Eye (tissue), 1 donor: ENCODE data around the gene KIF1B.
"Not testable (repeated sequence)": the region's sequence is repeated elsewhere in the genome, so short reads cannot be mapped to it uniquely, and the experiment has no call there.

Source experiments
- DNase-seq: peaks from one replicate; pipeline ENCODE4 v3.0.0-alpha.2; 2015

Gene KIF1B

DNA sequence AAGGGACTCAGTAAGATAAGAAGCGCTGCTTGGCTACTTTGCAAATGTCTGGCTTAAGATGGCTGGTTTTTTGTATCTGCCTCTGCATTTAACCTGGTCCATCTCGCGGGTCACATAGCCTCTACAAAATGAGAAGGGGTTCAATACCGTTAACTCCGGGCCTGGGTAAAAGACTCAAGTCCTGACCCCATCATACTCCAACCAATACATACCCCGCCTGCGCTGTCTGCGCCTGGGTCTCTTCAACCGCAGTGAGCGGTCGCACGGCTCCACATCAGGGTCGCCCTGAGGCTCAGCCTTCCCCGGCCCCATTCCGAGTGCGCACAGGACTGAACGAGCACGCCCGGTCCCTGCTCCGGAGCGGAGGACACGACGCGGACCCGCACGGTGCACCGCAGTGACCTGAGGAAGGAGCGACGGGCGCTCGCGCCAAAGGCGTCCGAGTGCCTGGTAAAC, 187.9 kb downstream of the KIF1B start:
- no peak for DNase-seq

DNA sequence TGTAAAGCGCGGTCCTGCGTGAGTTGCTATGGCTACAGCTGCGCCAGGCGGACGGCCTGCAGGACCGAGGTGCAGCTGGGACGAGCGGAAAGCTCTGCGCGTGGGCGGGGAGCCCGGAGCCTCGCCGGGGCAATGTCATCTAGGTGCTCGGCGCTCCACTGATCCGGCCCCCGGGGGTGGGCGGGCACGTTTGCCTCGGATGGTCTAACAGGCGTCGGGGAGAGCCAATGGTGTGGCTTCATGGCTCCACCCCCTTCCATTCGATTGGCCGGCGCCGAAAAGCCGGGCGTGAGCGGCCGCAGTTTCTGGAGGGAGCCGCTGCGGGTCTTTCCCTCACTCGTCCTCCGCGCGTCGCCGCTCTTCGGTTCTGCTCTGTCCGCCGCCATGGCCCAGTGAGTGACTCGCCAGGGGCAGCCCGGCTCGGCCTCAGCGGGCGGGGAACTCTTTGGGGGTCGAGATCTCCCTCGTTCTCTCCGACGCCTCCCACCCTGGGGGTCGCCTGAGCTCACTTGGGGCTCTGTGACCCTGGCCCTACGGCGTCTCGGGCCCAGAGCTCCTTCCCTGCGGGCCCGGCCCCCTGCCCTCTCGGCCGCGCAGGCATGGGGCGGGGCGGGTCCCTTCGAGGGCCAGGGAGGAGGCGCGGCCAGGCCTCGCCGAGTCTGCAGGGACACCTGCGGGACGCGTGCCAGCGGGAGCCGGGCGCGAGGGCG, 188.5 kb downstream of the KIF1B start, which contains the start of gene PGD:
PGD (plus strand) TSS at position 331 of the 710 bp plus-strand sequence; CDS start at position 385, 54 bp downstream.
- DNase-seq: peak; percentile 99

DNA sequence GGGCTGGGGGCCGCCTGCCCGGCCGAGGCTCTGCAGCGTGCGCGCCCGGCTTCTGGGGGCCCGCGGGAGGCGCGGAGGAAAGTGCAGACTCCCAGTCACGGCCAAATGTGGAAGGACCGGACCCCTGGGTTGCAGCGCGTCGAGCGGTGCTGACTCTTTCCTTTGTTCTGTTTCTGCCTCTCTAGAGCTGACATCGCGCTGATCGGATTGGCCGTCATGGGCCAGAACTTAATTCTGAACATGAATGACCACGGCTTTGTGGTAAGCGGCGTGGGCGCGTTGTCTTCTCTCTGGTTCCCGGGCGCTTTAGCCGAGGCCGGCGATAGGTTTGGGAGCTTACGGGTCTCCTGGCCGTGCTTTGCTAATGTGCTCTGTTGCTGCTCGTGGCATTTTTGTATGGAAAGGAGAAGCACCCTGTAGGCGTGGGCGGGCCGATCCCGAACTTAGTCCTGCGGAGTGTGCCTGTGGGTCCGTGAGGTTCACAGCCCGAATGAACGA, 189.1 kb downstream of the KIF1B start:
- peak; percentile 79 for DNase-seq

DNA sequence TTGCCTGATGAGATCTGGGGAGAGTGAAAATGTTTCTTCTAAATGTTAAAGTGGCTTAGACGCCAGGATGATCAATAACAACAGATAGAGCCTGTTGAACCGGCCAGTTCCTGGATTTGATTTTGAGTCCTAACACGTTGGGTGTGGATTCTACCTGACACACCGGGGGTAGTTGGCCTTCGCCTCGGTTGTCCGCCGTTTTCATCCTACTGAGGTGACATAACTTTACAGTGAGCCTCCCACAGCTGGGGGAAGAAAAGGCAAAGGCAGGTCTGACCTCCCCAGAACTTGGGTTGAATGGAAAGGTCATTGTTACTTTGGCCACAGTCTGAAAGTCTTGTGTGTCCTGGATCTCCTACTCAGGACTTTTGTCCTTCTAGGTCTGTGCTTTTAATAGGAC, 189.6 kb downstream of the KIF1B start:
- DNase-seq: no peak

DNA sequence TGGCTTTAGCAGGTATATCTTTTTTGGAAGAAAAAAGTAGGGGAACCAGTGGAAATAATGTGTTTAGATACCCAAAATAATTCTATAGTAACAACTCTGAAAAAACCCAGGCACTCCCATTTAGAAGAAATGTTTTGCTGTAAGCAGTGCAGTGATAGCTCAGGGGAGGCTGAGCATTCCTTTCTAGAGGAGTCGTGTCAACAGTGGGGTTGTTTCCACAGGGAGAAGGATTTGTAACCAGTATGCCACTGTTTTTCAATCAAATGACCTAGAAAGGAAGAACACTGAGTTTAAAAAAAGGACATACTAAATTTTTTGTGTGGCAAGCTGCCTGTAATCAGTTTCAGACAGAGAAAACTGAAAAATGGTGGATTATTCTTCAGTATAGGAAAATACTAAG, 190.9 kb downstream of the KIF1B start:
- DNase-seq: no peak

DNA sequence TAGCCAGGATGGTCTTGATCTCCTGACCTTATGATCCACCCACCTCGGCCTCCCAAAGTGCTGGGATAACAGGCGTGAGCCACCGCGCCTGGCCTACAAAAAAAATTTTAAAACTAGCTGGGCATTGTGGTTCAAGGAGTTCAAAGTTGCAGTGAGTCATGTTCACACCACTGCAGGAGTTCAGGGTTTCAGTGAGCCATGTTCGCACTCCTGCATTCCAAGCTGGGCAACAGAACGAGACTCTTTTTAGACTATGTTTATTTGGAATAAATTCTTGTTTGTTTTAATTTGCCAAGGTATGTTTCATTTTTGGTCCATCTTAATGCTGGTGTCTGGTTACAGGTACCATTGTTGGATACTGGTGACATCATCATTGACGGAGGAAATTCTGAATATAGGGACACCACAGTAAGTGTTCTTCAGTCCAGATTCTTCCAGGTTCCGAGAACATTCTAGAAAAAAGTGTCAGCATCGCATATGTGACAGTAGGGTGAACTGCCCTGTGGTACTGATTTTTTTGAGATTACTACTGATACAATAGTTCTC, 192.4 kb downstream of the KIF1B start:
- DNase-seq: no peak

DNA sequence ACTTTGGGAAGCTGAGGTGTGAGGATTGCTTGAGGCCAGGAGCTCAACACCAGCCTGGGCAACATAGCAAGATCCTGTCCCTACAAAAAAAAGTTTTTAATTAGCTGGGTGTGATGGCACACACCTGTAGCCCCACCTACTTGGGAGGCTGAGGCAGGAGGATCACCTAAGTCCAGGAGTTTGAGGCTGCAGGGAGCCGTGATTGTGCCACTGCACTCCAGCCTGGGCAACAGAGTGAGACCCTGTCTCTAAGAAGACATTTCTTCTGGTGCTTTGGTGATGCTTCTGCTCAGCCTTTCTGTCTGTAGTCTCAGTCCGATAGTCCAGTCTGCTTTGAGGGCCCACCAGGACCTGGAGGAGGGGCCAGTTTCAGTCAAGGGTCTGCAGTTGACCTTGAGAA, 196.8 kb downstream of the KIF1B start:
- no peak for DNase-seq

DNA sequence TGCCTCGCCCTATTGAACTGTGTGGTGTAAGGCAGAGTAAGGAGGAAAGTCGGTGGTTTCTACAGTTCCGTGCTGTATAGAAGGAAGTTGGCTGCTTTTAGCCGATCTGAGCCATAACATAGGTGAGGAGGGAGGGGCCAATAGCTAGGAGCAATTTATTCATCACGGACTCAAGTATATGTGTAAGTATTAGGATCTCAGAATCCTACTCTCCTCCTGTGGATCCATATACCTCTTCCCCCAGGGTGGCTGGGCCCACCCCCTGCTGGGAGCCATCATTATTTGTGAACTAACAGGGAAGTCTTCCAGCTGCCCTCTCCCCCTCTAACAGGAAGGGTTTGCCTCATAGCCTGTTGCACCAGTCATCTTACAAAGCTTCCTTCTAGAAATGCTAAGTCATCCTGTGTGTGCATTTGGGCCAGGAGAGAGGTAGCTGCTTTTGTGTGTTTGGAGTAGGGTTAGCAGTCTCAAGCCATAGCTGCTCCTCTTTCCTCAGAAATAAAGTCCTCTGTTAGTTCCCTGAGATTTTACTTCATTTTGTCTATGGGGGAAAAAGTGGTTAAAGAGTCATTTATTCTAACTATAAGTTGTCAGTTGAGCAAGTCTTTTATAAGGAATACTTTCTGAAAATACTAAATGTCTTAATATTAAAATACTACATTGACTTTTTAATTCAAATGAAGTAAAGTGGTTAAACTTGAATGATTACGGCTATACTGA, 205.0 kb downstream of the KIF1B start:
- DNase-seq: no peak

DNA sequence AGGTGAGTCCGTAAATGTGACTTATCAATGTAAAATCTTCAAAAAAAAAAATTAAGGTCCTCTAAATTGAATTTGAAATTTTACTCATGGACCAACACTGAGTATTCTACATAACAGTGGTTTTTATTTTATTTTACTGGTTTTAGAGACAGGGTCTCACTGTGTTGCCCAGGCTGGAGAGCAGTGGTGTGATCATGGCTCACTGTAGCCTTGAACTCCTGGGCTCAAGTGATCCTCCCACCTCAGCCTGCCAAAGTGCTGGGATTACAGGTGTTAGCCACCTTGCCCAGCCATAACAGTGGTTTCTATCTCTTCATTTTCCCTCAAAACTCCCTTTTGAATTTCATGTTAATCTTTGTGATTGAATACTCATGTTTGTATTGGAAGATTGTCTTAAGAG, 205.6 kb downstream of the KIF1B start:
- DNase-seq: not testable (repeated sequence)

DNA sequence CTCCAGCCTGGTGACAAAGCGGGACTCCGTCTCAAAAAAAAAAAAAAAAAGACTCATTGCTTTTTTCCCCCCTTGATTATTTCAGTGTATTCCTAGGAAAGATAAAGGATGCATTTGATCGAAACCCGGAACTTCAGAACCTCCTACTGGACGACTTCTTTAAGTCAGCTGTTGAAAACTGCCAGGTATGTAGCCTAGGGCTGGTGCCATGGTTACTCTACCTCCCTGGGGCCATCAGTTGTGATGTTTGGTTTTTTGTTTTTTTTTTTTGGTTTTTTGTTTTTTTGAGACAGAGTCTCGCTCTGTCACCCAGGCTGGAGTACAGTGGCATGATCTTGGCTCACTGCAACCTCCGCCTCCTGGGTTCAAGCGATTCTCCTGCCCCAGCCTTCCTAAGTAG, 208.4 kb downstream of the KIF1B start:
- not testable (repeated sequence) for DNase-seq

DNA sequence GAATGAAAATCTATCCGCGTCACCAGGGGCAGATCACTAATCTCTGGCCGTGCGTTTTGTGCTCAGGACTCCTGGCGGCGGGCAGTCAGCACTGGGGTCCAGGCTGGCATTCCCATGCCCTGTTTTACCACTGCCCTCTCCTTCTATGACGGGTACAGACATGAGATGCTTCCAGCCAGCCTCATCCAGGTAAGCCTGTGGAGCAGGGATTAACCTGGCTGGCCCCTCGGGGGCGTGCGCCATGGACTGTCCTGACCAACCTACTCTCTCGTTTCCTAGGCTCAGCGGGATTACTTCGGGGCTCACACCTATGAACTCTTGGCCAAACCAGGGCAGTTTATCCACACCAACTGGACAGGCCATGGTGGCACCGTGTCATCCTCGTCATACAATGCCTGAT, 209.0 kb downstream of the KIF1B start:
- no peak for DNase-seq

DNA sequence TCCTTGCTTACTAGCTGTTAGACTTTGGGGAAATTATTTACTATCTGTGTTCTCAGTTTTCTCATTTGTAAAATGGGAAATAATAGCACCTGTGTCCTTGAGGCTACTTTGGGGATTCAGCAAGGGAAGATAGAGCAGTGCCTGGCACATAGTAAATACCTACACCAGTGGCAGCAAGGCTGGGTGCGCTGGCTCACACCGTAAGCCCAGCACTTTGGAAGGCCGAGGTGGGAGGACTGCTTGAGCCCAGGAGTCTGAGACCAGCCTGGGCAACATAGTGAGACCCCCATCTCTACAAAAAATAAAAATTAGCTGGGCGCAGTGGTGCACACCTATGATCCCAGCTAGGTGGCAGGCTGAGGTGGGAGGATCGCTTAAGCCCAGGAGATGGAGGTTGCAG, 211.3 kb downstream of the KIF1B start:
- DNase-seq: no peak

DNA sequence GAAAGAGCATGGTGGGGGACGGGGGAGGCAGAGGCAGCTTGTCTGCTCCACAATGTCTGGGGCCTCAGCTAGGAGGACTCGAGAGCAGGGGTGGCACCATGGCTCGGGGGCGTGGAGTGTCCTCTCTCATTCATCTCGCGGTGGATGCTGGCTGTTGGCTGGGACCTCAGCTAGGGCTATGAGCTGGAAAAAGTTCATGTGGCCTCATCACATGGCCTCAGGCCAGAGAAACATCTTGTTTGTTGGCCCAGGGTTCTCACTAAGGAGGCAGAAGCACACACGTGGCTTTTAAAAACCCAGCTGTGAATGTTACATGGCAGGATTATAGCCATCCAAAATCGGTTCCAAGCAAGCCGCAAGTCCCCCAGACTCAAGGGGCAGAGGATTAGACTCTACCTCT, 213.7 kb downstream of the KIF1B start:
- peak; percentile 16 for DNase-seq

DNA sequence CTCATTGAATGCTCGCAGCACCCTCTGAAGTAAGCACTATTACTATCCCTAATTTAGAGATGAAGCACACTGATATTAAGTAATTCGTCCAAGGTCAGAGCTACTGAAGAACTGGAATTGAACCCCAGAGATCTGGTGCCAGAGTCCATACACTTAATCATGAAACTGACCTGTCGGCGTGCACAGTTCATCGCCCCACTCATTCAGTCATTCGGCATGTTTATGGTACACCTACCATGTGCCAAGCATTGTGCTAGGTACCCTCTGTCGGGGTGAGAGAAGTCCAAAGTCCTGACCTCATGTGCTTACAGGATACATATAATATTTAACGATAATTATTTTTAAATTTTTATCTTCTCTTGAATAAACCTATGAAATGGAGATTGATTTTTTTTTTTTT, 214.3 kb downstream of the KIF1B start:
- no peak for DNase-seq

DNA sequence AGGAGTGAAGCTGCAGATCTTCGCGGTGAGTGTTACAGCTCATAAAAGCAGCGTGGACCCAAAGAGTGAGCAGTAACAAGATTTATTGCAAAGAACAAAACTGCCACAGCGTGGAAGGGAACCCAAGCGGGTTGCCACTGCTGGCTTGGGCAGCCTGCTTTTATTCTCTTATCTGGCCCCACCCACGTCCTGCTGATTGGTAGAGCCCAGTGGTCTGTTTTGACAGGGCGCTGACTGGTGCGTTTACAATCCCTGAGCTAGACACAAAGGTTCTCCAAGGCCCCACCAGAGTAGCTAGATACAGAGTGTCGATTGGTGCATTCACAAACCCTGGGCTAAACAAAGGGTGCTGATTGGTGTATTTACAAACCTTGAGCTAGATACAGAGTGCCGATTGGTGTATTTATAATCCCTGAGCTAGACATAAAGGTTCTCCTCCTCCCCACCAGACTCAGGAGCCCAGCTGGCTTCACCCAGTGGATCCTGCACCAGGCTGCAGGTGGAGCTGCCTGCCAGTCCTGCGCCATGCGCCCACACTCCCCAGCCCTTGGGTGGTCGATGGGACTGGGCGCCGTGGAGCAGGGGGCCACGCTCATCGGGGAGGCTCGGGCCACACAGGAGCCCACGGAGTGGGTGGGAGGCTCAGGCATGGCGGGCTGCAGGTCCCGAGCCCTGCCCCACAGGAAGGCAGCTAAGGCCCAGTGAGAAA, 215.6 kb downstream of the KIF1B start:
- DNase-seq: not testable (repeated sequence)

DNA sequence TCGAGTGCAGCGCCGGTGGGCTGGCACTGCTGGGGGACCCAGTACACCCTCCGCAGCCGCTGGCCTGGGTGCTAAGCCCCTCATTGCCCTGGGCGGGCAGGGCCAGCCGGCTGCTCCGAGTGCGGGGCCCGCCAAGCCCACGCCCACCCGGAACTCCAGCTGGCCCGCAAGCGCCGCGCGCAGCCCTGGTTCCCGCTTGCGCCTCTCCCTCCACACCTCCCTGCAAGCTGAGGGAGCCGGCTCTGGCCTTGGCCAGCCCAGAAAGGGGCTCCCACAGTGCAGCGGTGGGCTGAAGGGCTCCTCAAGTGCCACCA, 216.1 kb downstream of the KIF1B start:
- DNase-seq: not testable (repeated sequence)

DNA sequence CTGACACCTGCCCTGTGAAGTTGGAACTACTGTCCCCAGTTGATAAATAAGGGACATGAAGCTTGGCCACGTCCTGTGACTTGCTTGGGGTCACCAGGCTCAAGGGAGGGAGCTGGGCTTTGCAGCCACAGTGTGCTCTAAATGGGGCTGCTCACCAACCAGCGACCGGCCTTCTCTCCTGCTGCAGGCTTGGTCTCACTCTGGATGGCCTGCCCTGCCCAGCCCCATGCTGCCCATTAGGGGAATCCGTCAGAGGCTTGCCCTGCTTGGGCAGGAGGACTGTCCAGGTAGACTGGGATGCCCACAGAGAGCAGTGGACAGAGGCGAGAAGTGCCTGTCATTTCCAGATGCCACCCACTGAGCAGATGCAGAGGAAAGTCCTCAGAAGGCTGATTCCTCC, 218.6 kb downstream of the KIF1B start:
- no peak for DNase-seq

DNA sequence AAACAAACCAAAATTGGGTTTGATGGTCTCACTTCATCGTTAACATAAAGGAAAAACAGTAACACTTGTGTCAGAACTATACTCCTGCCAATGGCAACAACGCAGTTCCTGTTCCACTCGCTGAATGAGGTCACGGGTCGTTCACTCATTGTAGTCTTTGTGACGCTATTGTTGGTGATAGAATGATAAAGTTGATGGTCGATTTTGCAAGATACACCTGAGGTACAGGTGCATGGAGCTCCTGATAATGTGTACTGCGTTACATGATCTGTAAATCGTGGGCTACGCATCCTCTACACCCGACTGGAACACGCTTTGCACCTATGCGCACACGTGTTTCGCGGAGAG, 219.5 kb downstream of the KIF1B start:
- no peak for DNase-seq

DNA sequence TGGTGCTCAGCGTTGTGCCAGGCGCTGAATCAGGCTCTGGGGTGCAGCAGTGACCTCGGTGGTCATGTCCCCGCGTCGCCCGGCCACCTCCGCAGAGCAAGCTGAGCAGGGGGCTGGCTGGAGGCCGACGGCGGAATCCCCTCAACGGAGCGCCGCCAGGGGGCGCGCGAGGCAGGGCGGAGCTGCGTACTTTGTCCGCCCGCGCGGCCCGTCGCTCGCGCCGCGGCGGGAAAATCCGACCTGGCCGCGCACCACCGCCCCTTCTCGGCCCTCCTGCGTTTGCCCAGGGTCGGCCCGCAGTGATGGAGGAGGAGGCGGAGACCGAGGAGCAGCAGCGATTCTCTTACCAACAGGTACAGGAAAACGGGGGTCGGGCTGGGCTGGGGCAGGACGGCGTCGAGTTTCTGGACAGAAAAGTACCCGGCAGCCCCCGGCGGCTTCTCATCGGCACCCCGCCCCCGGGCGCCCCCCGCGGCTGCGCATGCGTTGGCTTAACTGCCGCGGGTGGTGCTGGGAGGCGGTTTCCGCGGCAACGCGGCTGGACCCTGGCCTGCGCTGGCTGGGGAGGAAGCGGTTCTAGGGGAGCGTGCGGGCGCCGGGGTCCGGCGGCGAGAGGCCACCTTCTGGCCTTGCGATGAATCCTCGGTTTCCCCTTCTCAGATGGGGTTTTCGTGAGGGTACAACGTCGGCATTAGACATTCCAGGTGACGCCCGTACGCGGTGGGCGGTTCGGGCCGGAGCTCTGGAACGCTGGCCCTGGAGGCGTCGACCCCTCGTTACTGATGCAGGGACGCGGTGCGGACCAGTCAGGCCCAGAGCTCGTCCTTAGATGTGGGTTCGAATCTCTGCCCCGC, 220.1 kb downstream of the KIF1B start, which contains the start of gene CENPS:
CENPS (plus strand) TSS at position 218 of the 854 bp plus-strand sequence; CDS start at position 303, 85 bp downstream.
- DNase-seq: peak; percentile 97
